HG03175 (cell line): ENCODE measurements around the gene RCVRN.
"Not testable (repeated sequence)": the region's sequence is repeated elsewhere in the genome, so short reads cannot be mapped to it uniquely, and the experiment has no call there.

Source experiments
- ATAC-seq: cut with Tn5 transposase; IDR thresholded peaks from one replicate; pipeline ENCODE4 v1.9.1; 2021; ENCODE audit warnings: mild to moderate bottlenecking, moderate library complexity; ENCODE audit not compliant: unreplicated experiment

RCVRN gene

GRCh38 chr17:9922012-9922848 lies 17.2 kb upstream of the RCVRN start:
- ATAC-seq = no peak

GRCh38 chr17:9921216-9921615 lies 16.1 kb upstream of the RCVRN start:
- not testable (repeated sequence) for ATAC-seq

- ATAC-seq = no peak
Observed at GRCh38 chr17:9918804-9919352, 13.8 kb upstream of the RCVRN start.

GRCh38 chr17:9918352-9918751 lies 13.3 kb upstream of the RCVRN start:
- ATAC-seq = no peak

GRCh38 chr17:9917801-9918200 lies 12.7 kb upstream of the RCVRN start:
- no peak for ATAC-seq

- no peak for ATAC-seq
Observed at GRCh38 chr17:9917131-9917530, 12.1 kb upstream of the RCVRN start.

- no peak for ATAC-seq
Observed at GRCh38 chr17:9916108-9916507, 11.0 kb upstream of the RCVRN start.

- ATAC-seq = no peak
Observed at GRCh38 chr17:9913476-9913875, 8.4 kb upstream of the RCVRN start.

- no peak for ATAC-seq
Observed at GRCh38 chr17:9912121-9913099, 7.3 kb upstream of the RCVRN start.

- ATAC-seq = no peak
Observed at GRCh38 chr17:9911089-9911488, 6.0 kb upstream of the RCVRN start.

- ATAC-seq = no peak
Observed at GRCh38 chr17:9908649-9909042, 3.6 kb upstream of the RCVRN start.

- no peak for ATAC-seq
Observed at GRCh38 chr17:9907883-9908648, 3.0 kb upstream of the RCVRN start.

GRCh38 chr17:9907131-9907530 lies 2.1 kb upstream of the RCVRN start:
- no peak for ATAC-seq

GRCh38 chr17:9906616-9907015 lies 1.5 kb upstream of the RCVRN start:
- ATAC-seq = no peak

GRCh38 chr17:9905902-9906301 lies 831 bp upstream of the RCVRN start:
- ATAC-seq = no peak

GRCh38 chr17:9904277-9905077 lies 594 bp downstream of the RCVRN start:
- no peak for ATAC-seq

- no peak for ATAC-seq
Observed at GRCh38 chr17:9902120-9902519, 3.0 kb downstream of the RCVRN start.

- no peak for ATAC-seq
Observed at GRCh38 chr17:9900784-9901183, 4.3 kb downstream of the RCVRN start.

GRCh38 chr17:9900044-9900594 lies 5.0 kb downstream of the RCVRN start:
- ATAC-seq = no peak
